ENCODE results near the gene SNAPC4.

DNA sequence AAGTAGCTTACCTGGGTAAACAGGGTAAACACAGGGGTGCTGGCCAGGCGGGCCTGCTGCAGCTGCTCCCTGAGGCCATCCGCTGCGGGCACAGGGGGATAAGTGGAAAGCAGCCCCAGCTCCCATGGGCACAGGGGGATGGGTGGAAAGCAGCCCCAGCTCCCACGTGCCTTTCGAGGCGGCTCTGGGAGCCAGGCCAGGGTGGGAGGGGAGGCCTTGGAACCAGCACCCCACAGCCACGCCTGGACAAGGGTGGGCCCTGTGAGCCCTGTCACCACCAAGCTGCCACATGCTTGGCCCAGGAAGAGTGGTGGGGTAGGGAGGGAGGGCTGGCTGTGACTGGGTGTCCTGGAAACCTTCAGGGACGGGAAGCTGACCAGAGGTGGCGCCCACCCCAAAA, 18.7 kb downstream of the SNAPC4 start:
- TF ChIP-seq, protein P1, sequence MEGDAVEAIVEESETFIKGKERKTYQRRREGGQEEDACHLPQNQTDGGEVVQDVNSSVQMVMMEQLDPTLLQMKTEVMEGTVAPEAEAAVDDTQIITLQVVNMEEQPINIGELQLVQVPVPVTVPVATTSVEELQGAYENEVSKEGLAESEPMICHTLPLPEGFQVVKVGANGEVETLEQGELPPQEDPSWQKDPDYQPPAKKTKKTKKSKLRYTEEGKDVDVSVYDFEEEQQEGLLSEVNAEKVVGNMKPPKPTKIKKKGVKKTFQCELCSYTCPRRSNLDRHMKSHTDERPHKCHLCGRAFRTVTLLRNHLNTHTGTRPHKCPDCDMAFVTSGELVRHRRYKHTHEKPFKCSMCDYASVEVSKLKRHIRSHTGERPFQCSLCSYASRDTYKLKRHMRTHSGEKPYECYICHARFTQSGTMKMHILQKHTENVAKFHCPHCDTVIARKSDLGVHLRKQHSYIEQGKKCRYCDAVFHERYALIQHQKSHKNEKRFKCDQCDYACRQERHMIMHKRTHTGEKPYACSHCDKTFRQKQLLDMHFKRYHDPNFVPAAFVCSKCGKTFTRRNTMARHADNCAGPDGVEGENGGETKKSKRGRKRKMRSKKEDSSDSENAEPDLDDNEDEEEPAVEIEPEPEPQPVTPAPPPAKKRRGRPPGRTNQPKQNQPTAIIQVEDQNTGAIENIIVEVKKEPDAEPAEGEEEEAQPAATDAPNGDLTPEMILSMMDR (IDR thresholded peaks at IDR 0.05): no peak
- TF ChIP-seq POLR2A (IDR thresholded peaks at IDR 0.05): no peak
